GM18498 (cell line): ENCODE results near the gene CDH12.
"Not testable (repeated sequence)": the region's sequence is repeated elsewhere in the genome, so short reads cannot be mapped to it uniquely, and the experiment has no call there.

ENCODE experiments used
- ATAC-seq: cut with Tn5 transposase; IDR thresholded peaks from one replicate; pipeline ENCODE4 v1.9.1; 2021; ENCODE audit warnings: mild to moderate bottlenecking, moderate library complexity; ENCODE audit not compliant: unreplicated experiment

CDH12 gene

DNA sequence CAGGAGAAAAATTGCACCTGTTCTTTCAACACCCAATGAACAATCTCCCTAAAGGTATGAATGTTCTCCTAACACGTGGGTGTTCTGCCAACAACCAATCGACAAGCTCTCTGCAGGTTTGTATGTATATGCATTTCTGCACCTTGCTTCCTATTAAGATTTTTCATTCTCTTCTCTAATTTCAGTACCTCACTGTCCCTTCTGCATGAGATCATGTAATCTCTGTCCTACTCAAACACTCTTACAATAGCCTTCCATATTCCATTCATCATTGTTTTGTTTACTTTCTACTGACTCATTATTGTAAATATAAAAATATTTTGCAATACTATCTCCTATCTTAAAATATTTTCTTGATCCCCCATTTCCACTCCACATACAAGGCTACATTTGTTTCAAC is 382.0 kb downstream of the CDH12 start:
- ATAC-seq: no peak

DNA sequence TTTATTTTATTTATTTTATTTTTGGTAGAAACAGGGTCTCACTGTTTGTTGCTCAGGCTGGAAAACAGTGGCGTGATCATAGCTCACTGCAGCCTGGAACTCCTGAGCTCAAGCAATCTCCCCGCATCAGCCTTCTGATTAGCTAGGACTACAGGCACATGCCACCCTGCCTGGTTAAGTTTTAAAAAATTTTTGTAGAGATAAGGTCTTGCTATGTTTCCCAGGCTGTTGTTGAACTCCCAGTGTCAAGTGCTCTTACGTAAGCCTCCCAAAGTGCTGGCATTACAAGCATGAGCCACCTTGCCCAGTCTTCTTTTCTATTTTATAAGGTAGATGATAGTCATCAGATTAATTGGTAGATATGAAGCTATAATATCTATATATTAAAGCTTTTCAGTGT is 382.7 kb downstream of the CDH12 start:
- no peak for ATAC-seq

DNA sequence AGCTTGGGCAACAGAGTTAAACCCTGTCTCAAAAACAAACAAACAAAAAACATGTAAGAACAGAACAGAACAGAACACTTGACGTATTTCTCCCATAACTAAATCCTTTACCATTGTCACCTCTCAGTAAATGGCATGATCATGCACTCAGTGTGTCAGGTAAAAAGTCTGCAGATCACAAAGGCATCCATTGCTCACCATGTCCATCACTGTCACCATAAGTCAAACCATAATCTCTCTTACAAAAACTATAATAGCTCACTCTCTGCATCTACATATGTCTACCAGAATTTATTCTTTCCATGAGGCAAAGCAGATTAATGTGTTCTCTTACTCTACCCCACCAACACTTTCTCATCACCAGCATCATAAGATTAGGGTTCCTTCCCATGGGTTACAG is 387.5 kb downstream of the CDH12 start:
- ATAC-seq: no peak

DNA sequence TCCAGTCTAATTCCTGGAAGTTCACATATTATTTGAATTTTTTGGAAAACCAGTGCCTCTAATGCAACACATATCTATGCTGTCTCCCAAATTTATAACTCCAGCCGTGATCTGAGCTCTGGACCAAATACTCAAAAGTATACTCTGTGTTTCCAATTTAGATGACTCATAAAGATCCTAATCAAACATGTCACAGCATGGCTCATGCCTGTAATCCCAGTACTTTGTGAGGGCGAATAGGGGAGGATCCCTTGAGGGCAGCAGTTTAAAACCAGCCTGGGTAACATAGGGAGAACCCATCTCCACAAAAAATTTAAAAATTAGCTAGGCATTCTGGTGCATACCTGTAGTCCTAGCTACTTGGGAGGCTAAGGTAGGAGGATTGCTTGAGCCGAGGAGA is 388.0 kb downstream of the CDH12 start:
- no peak for ATAC-seq

DNA sequence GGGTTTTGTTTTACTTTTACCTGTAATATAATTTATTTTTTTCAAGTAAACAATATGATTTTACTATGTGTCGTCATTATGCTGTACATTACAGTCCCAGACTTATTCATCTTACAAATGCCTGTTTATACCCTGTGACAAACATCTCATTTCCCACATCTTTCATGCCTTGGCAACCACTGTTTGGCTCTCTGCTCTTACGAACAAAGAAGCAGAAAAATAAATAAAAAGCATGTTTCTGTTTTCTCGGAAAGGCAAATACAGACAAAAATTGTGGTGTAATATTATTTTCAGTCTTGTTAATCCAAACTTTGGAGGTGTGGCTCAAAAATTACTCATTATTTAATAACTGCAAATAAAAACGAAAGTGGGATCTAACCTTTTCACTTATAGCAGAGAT is 393.0 kb downstream of the CDH12 start:
- ATAC-seq: no peak

DNA sequence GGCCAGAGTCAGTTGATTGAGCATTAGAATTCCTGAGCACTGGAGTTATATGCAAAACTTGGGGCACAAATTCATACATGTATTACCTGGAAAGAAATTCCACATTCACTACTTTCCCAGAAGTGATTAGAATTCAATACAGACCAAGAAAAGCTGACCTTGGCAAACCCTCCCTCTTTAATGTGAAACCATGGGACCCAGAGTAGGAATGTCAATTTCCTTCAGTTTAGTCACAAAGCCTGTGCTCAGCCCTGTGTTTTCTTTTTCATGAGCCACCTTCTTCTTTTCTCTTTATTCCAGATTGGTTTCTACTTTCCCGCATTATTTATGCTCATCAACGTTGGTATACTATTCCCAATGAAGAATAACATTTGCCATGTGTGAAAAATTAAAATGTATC is 420.2 kb downstream of the CDH12 start:
- ATAC-seq: no peak

DNA sequence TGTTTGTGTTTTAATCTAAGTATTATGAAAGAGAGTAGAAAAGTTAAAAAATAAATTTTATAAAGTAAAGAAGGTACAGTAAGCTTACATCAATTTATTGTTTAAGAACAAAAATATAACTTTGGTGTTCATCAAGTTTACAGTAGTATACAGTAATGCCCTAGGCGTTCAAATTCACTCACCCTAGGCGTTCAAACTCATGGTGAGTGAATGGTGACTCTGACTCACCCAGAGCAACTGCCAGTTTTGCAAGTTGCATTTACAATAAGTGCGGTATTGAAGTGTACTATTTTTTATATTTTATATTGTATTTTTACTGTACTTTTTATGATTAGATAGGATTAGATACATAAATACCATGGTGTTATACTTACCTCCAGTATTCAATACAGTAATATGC is 421.3 kb downstream of the CDH12 start:
- ATAC-seq: no peak

DNA sequence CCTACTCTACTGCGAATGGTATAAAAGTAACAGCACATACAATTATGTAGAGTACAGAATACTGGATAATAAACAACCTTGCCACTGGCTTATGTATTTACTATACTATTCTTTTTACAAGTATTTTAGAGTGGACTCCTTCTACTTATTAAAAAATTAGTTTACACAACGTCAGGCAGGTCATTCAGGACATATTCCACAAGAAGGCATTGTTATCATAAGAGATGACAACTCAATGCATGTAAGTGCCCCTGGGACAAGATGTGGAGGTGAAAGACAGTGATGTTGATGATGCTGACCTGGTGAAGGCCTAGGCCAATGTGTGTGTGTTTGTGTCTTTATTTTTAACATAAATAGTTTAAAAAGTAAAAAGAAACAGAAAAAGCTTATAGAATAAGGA is 421.7 kb downstream of the CDH12 start:
- no peak for ATAC-seq

DNA sequence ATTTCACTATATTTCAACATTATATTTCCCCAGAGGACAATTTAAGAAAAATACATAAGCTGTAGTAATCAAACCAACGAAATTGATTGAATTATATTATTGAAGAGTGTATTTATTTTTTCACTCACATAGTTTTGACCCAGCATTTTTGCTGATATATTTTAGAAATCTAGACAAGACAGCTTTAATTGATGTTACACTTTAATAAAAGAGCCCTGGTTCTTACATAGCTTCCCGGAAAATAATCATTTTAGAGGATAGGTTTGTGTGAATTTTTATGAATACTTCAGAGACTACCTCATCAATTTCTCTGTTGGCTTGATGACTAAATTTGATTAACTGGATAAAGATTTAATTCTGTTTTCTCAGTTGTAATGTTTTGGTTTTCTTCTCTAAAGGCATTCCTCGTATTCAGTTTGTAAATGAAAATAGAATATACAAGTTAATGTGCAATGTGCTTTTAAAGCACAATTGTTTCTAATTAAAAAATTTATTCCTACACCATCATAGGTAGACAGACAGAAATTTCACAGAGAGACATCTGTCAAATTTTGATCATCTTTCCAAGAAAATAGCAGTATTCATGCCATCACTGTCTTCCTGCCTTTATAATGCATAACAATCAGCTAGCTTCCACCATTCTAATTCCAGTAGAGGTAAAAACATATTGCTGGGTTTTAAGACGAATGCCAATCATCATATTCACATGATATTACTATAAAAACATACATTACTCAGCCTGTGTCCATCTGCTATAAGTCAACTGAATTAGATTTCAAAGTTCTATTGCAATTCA is 441.4 kb downstream of the CDH12 start:
- ATAC-seq: no peak

DNA sequence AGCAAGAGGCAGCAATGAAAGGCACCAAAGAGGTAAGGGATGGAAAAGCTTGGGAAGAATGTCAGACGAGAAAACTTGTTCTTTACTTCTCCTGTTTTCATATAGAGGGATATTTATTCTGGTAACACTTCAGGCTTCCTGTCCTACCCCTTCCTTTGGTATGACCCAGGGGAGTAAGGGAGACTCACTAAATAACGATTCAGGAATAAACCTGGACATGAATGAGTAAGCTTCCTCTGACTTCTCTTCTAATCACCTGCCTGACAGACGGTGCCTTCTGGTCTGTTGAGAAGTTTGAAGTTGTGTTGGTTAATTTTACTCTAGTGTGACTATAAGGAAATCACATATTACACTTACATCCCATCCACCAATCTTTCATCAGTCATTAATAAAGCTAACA is 461.2 kb downstream of the CDH12 start:
- ATAC-seq: no peak

DNA sequence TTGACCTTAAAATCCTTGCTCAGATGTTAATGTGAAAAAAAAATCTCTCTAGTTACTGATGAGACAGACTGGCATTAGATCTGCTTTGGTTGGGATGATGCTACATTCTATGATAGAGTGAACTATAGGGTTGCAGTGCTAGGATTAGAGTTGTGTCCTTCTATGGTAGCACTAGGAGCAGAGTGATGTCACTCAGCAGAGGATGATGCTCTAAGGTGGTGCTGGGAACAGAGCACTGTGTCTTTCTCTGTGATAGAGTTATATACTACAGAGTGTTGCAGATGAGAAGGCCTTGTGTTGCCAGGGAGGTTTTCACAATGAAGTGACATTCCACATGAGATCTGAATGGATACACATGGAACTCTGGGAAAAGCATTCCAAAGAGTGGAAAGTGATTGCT is 462.3 kb downstream of the CDH12 start:
- no peak for ATAC-seq

DNA sequence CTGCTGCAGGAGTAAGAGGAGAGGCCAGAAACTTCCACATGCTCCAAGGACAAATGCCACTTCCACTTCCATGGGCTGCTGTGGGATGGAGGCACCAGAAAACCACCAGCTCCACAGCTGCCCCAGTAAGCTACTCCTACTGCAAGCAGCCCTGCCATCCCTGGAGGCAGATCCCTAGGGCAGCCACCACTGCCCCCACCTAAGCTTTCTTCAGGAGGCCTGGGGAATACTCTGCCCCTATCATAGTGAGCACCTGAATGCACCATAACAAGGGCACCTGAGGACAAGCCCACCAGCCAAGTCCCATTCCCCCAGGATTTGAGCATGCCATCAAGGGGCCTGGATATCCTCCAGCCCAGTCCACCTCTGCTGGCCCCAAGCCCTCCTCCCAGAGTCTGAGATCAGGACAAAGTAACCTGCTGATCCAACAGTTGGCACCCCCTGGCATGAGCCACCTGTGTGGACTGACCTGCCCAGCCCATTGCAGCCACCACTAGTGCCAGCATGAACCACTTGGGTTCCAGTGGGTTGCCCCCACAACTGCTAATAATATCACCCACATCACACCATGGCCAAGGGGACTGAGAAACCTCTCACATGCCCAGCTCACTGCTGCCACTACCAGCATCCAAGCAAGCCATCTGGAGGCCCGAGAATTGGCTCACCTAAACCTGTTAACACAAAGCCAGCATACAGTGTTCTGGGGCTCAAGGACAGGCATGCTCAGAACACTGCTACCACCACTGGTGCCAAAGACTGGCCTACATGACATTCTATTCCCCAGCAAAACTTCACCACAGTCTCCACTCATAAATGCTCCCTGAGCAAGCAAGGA is 480.1 kb downstream of the CDH12 start:
- no peak for ATAC-seq

DNA sequence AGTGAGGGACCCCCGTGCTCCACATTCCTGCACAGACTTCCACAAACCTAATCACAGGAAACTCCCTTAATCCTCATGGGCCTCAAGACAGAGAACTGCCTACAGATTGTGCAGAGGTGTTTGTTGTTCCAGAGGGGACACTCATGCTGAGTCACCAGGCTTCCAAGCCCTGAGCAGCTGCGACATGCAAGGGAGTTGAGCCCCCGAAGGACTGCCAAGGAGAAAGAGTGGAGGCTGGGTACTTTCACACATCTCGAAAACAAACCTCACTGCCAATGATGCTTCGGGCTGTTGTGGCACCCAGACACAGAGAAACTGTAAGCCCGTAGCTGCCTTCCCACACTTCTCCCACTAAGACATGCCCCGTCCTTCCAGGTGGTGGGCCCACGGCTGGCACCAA is 480.8 kb downstream of the CDH12 start:
- ATAC-seq: no peak

DNA sequence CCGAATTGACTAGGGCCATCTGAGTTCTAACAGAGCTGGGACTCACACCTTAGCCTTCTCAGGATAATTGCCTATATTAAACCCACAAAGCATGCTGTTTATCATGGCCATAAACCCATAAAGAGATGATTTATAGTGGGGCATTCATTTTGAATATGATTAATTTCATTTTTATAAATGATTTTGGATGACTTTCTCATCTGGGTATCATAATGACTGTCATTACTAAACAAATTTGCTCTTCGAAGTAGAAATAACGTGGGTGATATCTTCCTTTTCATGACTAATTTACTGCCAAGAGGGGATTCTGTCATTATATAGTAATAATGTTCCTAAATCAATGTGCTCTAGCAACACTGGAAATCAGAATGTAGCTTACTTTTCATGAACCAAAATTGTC is 498.2 kb downstream of the CDH12 start:
- ATAC-seq: no peak

DNA sequence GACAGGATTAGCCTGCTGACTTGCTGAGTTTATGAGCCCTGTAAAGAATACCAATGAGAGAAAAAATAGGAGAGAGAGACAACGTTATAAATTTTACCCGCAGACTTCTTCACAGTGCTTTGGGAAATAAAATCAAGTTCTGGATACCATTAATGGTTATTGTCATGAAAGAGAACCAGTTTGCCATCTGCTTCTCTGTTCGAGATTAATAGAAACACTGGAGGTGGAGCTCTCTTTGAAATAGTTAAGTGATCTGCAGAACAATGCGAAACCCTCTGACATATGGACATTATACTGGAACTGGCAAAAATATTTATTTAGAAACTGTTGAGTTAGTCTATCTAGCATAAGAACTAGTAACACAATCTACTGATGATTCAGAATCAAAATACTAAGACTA is 500.7 kb downstream of the CDH12 start:
- no peak for ATAC-seq

DNA sequence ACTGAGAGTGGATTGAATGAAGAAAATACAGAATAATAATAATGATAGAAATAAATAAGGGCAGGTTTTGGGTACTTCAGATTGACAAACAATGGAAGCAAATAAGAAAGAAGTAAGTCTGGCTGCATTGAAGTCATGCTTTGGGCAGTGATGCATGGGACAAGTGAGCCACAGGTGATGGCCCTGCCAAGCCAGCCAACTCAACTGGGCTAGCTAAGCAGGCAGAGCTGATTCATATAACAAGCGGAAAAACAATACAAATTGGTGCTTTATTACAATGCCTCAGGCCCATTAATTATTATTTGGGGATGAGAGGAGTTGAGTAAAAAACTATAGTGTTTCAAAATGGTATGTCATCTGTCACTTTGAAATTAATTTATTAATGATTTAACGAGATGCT is 502.0 kb downstream of the CDH12 start:
- ATAC-seq: no peak

DNA sequence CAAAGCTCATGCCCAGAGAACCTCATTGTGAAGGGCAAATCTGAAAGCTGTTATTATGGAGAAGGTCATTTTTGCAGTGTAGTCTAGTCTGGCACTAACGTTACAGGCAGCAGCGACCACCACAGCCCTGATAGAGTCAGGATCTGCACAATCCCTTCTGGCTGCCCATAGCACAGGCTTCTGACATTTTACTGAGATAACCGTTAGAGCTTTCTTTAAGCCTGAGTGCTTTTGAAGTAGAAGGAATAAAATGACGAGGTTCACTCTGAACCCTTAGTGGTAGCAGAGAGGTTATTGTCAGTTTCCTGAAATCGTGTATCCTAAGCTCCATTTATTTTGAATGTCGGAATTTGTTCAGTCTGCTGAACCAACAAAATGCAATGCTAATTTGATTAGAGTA is 505.1 kb downstream of the CDH12 start:
- ATAC-seq: no peak

DNA sequence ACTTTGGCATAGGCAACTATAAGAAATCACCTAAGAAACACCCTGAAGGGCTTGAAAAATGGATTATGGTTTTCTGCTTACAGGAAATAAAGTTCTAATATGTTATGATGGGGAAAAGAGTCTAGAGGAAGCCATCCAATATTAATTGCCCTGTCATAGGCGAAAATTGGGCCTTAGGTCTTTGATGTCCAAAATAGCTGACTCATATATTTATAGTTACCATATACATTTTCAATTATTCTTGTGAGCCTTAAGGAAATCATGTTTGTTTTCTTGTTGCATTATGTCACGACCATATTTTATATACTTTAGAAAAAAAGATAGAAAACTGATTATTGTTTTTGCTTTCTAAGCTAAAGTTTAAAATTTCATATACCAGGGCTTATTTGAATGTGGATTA is 509.1 kb downstream of the CDH12 start:
- no peak for ATAC-seq

DNA sequence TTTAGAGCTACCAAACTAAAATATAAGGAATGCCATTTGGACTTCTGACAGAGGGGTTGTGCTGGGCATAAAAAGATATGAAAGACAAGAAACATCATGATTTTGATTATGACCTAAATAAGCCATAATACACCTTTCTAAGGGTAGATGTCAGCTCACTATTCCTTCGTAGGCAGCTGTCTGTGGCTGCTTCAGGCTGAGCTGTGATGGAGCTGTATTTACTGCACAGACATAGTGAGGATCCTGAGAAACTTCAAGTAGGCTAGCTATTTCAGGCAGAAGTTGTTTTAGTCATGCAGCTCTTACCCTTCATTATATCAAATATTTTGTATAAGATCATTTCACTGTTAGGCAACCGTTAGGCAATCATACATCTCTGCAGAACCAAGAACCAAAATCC is 511.7 kb downstream of the CDH12 start:
- no peak for ATAC-seq

DNA sequence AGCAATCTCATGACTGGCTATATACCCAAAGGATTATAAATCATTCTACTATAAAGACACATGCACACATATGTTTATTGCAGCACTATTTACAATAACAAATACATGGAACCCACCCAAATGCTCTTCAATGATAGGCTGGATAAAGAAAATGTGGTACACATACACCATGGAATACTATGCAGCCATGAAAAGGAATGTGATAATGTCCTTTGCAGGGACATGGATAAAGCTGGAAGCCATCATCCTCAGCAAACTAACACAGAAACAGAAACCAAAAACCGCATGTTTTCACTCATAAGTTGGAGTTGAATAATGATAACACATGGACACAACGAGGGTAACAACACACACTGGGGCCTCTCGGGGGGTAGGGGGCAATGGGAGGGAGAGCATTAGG is 520.2 kb downstream of the CDH12 start:
- ATAC-seq: not testable (repeated sequence)

DNA sequence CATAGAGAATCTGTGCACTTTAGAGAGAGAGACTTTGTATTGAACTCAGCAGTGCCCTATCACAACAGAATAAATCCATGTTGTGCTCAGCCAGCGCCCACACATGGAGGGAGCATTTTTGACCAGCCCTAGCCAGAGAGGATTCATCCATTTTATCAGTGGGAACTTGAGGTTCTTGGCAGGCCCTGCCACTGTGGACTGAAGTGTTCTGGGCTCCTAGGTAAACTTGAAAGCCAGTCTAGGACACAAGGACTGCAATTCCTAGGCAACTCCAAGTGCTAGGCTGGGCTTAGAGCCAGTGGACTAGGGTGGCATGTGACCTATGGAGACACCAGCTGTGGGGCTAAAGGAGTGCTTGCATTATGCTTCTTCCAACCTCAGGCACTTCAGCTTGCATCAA is 523.5 kb downstream of the CDH12 start:
- ATAC-seq: no peak

DNA sequence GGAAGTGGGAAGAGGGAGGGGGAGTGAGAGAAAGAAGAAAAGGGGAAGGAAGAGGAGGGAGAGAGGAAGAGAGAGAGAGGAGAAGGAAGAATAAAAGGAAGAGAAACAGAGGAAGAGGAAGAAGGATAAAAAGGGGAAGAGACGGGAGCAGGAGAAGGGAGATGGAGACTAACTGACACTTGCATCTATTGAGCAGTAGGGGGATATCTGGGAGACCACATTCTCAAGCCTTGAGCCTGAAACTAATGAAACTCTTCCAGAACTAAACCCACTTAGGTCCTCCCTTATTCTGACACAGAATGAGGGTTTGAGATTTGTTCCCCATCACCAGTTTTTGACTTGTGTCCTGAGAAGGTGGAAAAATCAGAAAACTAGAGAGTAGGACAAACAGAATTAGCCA is 533.3 kb downstream of the CDH12 start:
- no peak for ATAC-seq
